Naive thymus-derived CD8-positive, alpha-beta T cell (primary cell): ENCODE results near the gene NHS. TPM values are rescaled to one million over a fixed set of nuclear protein-coding genes. Genes with fewer than 3 reads are reported as not detected.

ENCODE experiments used
- ATAC-seq, 2 donors: fragments of 150-1000 bp; cut with Tn5 transposase in 1 of 2; sonication (Bioruptor Pico), chemical (Tn5 transposase) in 1 of 2; 1 replicate in 1 of 2; 2 replicates in 1 of 2; pipeline ENCODE4 v1.10.0; 2021; ENCODE audit warnings: mild to moderate bottlenecking in 2 of 2, moderate library complexity in 2 of 2
- POLR2A ChIA-PET: fragments of 350-600 bp; sonication (Branson Sonifier 250); formaldehyde crosslinking; loops from one replicate; lab custom pipeline; 2021; ENCODE audit warnings: antibody characterized with exemption; lab: Charles Lee
- DNase-seq, 10 donors: peaks; one replicate each; pipeline versions ENCODE4 v3.0.0 to v3.0.0-alpha.2; 2020 to 2022
- H3K27ac Mint-ChIP-seq, 10 donors: one replicate each; pipeline ENCODE4 v1.8.0; 2020 to 2022; ENCODE audit warnings: mild to moderate bottlenecking in 10 of 10, mixed read lengths in 10 of 10, moderate library complexity in 4 of 10, inconsistent platforms in 1 of 10
- H3K27me3 Mint-ChIP-seq, 5 donors: one replicate each; pipeline ENCODE4 v1.8.0; 2021 to 2022; ENCODE audit warnings: mixed read lengths in 5 of 5
- H3K36me3 Mint-ChIP-seq, 3 donors: one replicate each; pipeline ENCODE4 v1.8.0; 2020 to 2022; ENCODE audit warnings: mixed read lengths in 3 of 3, mild to moderate bottlenecking in 2 of 3, inconsistent platforms in 1 of 3
- H3K4me1 Mint-ChIP-seq, 4 donors: one replicate each; pipeline ENCODE4 v1.8.0; 2021 to 2022; ENCODE audit warnings: mixed read lengths in 4 of 4
- H3K4me3 Mint-ChIP-seq, 10 donors: one replicate each; pipeline ENCODE4 v1.8.0; 2020 to 2022; ENCODE audit warnings: mild to moderate bottlenecking in 10 of 10, mixed read lengths in 10 of 10, moderate library complexity in 6 of 10, inconsistent platforms in 1 of 10
- H3K9me3 Mint-ChIP-seq, 9 donors: one replicate each; pipeline ENCODE4 v1.8.0; 2020 to 2022; ENCODE audit warnings: mixed read lengths in 9 of 9, mild to moderate bottlenecking in 3 of 9, inconsistent platforms in 1 of 9, moderate library complexity in 1 of 9
- polyA plus RNA-seq, 3 donors: library from polyadenylated mRNA; unstranded; fragments of 300-500 nt; fragmentation: Illumina TruSeq; gene quantifications; one replicate each; pipeline ENCODE4 v1.2.3, GENCODE V29; 2021
- total RNA-seq, 8 experiments: library from RNA in 2 of 8; stranded (reverse) in 2 of 8; gene quantifications; one replicate each; pipeline ENCODE4 v1.2.3 and lab custom pipeline; 2021 to 2026

NHS gene
- total and polyA plus RNA-seq, 5 experiments from 2014 or later, result 1.0 TPM; not detected in 4

GRCh38 chrX:17376431-17377077, 1.6 kb downstream of the NHS start:
- no peak for DNase-seq
- Mint-ChIP-seq H3K4me3 (peak overlapping the region in 1 of 10 donors; percentile 21), H3K4me1 (no peaks in the 10 kb centered on the region), H3K36me3 (peaks cover 0 to 8% (median 2%) of the 10 kb centered on the region in 3 donors), H3K9me3 (peaks cover 0 to 20% (median 3%) of the 10 kb centered on the region in 9 donors), H3K27ac (no peak overlapping the region), H3K27me3 (peaks cover 11 to 49% (median 23%) of the 10 kb centered on the region in 5 donors)
- no peak for ATAC-seq
- POLR2A ChIA-PET, result no interaction called here

- ATAC-seq (no peak), DNase-seq (no peak)
- peaks cover 0 to 8% (median 2%) of the 10 kb centered on the region in 3 donors for H3K36me3 Mint-ChIP-seq
- peaks cover 0 to 22% (median 7%) of the 10 kb centered on the region in 9 donors for H3K9me3 Mint-ChIP-seq
- POLR2A ChIA-PET, result no interaction called here
- H3K4me1 Mint-ChIP-seq, result no peaks in the 10 kb centered on the region
- H3K27ac Mint-ChIP-seq, result no peak overlapping the region
- H3K27me3 Mint-ChIP-seq, result peaks cover 11 to 49% (median 26%) of the 10 kb centered on the region in 5 donors
- peak overlapping the region in 3 of 10 donors; percentile 14 to 36 (median 23) for H3K4me3 Mint-ChIP-seq
These were observed 2.2 kb downstream of the NHS start for GRCh38 chrX:17377091-17377717.

GRCh38 chrX:17377795-17378194, 2.8 kb downstream of the NHS start:
- ATAC-seq (peak in 1 of 2 donors; percentile 30), DNase-seq (no peak)
- peaks cover 10 to 49% (median 27%) of the 10 kb centered on the region in 5 donors for H3K27me3 Mint-ChIP-seq
- H3K9me3 Mint-ChIP-seq, result peaks cover 0 to 28% (median 11%) of the 10 kb centered on the region in 9 donors
- H3K27ac Mint-ChIP-seq, result no peak overlapping the region
- no peaks in the 10 kb centered on the region for H3K4me1 Mint-ChIP-seq
- POLR2A ChIA-PET, result no interaction called here
- H3K36me3 Mint-ChIP-seq, result peaks cover 0 to 9% (median 2%) of the 10 kb centered on the region in 3 donors
- peak overlapping the region in 2 of 10 donors; percentile 14 to 36 for H3K4me3 Mint-ChIP-seq

- peaks cover 9 to 41% (median 24%) of the 10 kb centered on the region in 5 donors for H3K27me3 Mint-ChIP-seq
- no peak overlapping the region for H3K27ac Mint-ChIP-seq
- peaks cover 0 to 13% (median 2%) of the 10 kb centered on the region in 3 donors for H3K36me3 Mint-ChIP-seq
- no peak for ATAC-seq
- POLR2A ChIA-PET, result no interaction called here
- no peak for DNase-seq
- H3K4me3 Mint-ChIP-seq, result no peak overlapping the region
- H3K9me3 Mint-ChIP-seq, result peaks cover 0 to 35% (median 15%) of the 10 kb centered on the region in 9 donors
- H3K4me1 Mint-ChIP-seq, result no peaks in the 10 kb centered on the region
These were observed 5.2 kb downstream of the NHS start for GRCh38 chrX:17380221-17380620.

DNA sequence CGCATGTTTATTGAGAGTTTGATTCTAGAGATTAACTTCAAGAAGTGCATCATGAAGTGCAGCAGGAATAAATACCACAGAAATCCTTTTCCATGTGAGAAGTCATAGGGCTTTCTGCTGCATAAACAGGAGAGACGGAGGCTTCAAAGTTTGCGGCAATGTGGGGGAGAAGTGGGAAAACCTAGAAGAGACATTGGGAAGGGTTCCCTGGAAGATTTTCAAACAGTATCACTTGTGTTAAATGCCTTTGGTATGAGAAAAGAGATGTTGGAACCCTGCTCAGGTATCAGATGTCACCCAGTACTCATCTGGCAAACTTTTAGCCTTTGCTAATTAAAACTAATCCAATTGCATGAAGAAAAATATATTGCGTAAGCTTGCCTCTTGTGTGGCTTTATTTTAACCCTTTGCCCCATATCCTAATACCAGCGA, 15.4 kb downstream of the NHS start:
- Mint-ChIP-seq H3K27ac (no peak overlapping the region), H3K27me3 (peaks cover 0 to 12% (median 4%) of the 10 kb centered on the region in 5 donors), H3K9me3 (peaks cover 0 to 16% (median 0%) of the 10 kb centered on the region in 9 donors), H3K4me1 (peaks cover 0 to 3% (median 0%) of the 10 kb centered on the region in 4 donors), H3K36me3 (no peaks in the 10 kb centered on the region), H3K4me3 (no peak overlapping the region)
- DNase-seq (no peak), ATAC-seq (no peak)
- POLR2A ChIA-PET, result no interaction called here

DNA sequence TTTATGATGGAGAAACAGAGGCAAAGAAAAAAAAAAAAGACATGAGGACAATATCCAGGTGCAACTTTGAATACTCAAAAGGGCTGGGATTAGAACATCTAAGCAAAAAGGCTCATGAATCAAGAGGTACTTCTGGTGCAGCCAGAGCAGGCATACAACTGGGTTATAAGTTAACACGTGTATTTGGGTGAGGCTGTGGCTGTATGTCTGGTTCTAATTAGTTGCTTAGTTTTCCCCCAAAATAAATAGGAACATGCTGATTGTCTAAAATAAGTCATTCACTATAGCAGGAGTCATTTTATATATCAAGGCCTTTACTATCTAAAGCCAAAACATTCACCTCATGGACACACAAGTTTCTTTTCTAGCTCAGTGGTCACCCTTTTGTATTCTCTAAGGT, 20.2 kb downstream of the NHS start:
- H3K27ac Mint-ChIP-seq, result no peak overlapping the region
- H3K9me3 Mint-ChIP-seq, result peaks cover 0 to 15% (median 2%) of the 10 kb centered on the region in 9 donors
- H3K27me3 Mint-ChIP-seq, result peaks cover 0 to 9% (median 4%) of the 10 kb centered on the region in 5 donors
- DNase-seq (no peak), ATAC-seq (no peak)
- POLR2A ChIA-PET, result no interaction called here
- H3K4me3 Mint-ChIP-seq, result no peak overlapping the region
- H3K36me3 Mint-ChIP-seq, result peaks cover 0 to 12% (median 0%) of the 10 kb centered on the region in 3 donors
- H3K4me1 Mint-ChIP-seq, result no peaks in the 10 kb centered on the region

DNA sequence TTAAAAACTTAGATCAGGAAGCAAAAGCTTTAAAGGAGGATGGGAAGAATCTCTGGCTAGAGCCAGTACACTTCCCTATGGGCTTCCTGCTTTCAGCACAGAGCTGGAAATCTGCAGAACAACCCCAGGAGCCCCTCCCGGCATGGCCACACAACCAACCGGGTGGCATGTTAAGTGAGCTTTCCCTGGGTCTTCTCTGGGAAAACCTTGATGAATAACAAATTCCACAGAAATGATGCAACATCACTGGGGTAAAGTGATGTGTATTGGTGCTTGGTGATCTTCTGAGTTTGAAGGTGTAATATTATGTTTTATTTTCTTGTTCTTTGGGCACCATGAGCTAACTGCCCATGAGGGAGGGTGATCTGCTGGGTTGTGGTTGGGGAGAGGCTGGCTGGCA, 22.1 kb downstream of the NHS start:
- peaks cover 0 to 9% (median 4%) of the 10 kb centered on the region in 5 donors for H3K27me3 Mint-ChIP-seq
- POLR2A ChIA-PET, result no interaction called here

GRCh38 chrX:17403189-17403691, 28.2 kb downstream of the NHS start:
- POLR2A ChIA-PET, result no interaction called here
- Mint-ChIP-seq H3K4me3 (no peak overlapping the region), H3K27me3 (peaks cover 0 to 7% (median 2%) of the 10 kb centered on the region in 5 donors), H3K9me3 (peaks cover 0 to 5% (median 0%) of the 10 kb centered on the region in 9 donors), H3K36me3 (peaks cover 0 to 5% (median 0%) of the 10 kb centered on the region in 3 donors), H3K4me1 (peaks cover 0 to 1% (median 0%) of the 10 kb centered on the region in 4 donors), H3K27ac (no peak overlapping the region)
- no peak for DNase-seq
- ATAC-seq, result no peak

More for the DNA sequence above, 22.1 kb downstream of the NHS start:
- DNase-seq (no peak), ATAC-seq (no peak)
- peaks cover 0 to 12% (median 0%) of the 10 kb centered on the region in 3 donors for H3K36me3 Mint-ChIP-seq
- peaks cover 0 to 15% (median 2%) of the 10 kb centered on the region in 9 donors for H3K9me3 Mint-ChIP-seq
- H3K4me1 Mint-ChIP-seq, result no peaks in the 10 kb centered on the region
- H3K4me3 Mint-ChIP-seq, result no peak overlapping the region
- peak overlapping the region in 1 of 10 donors; percentile 40 for H3K27ac Mint-ChIP-seq

- ATAC-seq, result no peak
These were observed 29.0 kb downstream of the NHS start for GRCh38 chrX:17403972-17404371.

DNA sequence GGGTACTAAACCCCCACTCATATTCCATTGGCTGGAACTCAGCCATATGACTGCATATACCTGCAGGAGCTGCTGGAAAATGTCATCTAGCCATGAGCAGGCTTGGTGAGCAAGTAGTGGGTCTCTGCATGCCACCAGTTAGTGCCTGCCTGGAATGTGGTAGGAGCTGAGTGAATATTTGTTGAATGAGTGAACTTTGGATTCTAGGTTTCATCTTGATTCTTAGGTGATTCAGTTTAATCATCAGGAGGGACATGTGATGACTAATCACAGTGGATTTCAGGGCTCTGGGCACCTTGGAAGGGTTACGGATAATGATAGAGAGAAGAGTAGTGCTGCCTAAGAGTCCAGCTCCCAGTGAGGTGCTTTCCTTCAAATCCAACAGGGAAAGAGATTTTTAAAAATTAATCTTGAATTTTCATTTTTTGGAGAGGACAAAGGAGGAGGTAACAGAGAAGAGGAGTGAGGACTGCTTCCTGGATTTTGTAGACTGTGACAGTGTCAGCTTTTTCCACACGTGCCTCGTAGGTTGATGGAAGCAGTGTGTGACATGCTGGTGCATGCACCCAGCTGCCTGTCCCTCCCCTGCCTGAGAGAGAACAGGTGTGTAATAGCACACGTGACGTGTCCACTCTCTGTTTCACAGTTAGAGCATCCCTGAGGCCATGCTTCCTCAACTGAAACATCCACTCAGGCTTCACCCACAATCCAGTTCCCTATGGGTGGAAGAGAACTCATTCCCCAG, 30.4 kb downstream of the NHS start:
- H3K4me1 Mint-ChIP-seq, result peaks cover 0 to 1% (median 0%) of the 10 kb centered on the region in 4 donors
- H3K9me3 Mint-ChIP-seq, result peaks cover 0 to 3% (median 0%) of the 10 kb centered on the region in 9 donors
- H3K36me3 Mint-ChIP-seq, result no peaks in the 10 kb centered on the region
- POLR2A ChIA-PET, result no interaction called here
- ATAC-seq (no peak), DNase-seq (no peak)
- peaks cover 0 to 7% (median 0%) of the 10 kb centered on the region in 5 donors for H3K27me3 Mint-ChIP-seq
- H3K4me3 Mint-ChIP-seq, result no peak overlapping the region
- no peak overlapping the region for H3K27ac Mint-ChIP-seq

More at GRCh38 chrX:17403972-17404371, 29.0 kb downstream of the NHS start:
- H3K4me3 Mint-ChIP-seq, result no peak overlapping the region
- H3K4me1 Mint-ChIP-seq, result peaks cover 0 to 1% (median 0%) of the 10 kb centered on the region in 4 donors
- peaks cover 0 to 5% (median 0%) of the 10 kb centered on the region in 3 donors for H3K36me3 Mint-ChIP-seq
- POLR2A ChIA-PET, result no interaction called here
- DNase-seq, result no peak
- peaks cover 0 to 6% (median 0%) of the 10 kb centered on the region in 9 donors for H3K9me3 Mint-ChIP-seq
- H3K27me3 Mint-ChIP-seq, result peaks cover 0 to 11% (median 2%) of the 10 kb centered on the region in 5 donors
- H3K27ac Mint-ChIP-seq, result no peak overlapping the region

DNA sequence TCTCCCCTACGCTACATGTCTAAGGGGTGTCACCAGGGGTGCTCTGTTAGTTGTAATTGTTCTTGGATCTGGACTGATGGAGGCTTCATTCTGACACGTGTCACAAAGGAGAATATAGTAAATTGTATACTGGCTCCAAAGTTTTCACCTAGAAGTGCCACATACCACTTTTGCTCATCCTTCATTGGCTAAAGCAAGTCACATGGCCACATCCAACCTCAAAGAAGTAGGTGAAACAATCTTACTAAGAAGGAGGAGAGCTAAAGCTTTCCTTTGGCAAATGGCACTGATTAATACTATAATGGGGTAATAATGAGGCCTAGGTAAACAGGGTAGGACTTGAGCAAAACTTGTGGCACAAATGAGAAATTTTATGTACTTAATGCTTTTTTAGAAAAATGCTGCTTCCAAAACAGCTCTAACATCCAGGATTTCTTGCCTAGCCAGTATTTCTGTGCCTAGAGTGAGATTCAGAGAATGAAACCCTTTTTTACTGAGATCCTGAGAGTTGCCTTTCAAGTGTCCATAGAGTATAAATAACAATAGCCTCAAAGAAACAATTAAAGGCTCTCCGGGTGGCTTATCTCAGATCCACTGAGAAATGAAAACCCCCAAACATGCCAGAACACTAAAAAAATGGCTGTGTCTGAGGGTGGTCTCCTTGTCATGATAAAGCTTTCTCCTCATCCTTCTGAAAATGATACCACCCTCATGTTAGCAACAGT, 34.7 kb downstream of the NHS start:
- H3K27me3 Mint-ChIP-seq, result peaks cover 0 to 12% (median 4%) of the 10 kb centered on the region in 5 donors
- H3K4me3 Mint-ChIP-seq, result no peak overlapping the region
- H3K36me3 Mint-ChIP-seq, result no peaks in the 10 kb centered on the region
- POLR2A ChIA-PET, result no interaction called here
- no peak overlapping the region for H3K27ac Mint-ChIP-seq
- DNase-seq (no peak), ATAC-seq (no peak)
- H3K9me3 Mint-ChIP-seq, result peaks cover 0 to 3% (median 0%) of the 10 kb centered on the region in 9 donors
- H3K4me1 Mint-ChIP-seq, result peaks cover 0 to 1% (median 0%) of the 10 kb centered on the region in 4 donors

- POLR2A ChIA-PET, result no interaction called here
These were observed 35.7 kb downstream of the NHS start for GRCh38 chrX:17410651-17411050.

More at GRCh38 chrX:17410651-17411050, 35.7 kb downstream of the NHS start:
- no peak overlapping the region for H3K27ac Mint-ChIP-seq
- H3K4me3 Mint-ChIP-seq, result no peak overlapping the region
- ATAC-seq (no peak), DNase-seq (no peak)
- peaks cover 0 to 15% (median 8%) of the 10 kb centered on the region in 5 donors for H3K27me3 Mint-ChIP-seq
- peaks cover 0 to 3% (median 0%) of the 10 kb centered on the region in 9 donors for H3K9me3 Mint-ChIP-seq
- H3K4me1 Mint-ChIP-seq, result no peaks in the 10 kb centered on the region
- no peaks in the 10 kb centered on the region for H3K36me3 Mint-ChIP-seq
